Psoas muscle (tissue), 8 donors: Measurements from ENCODE around the gene DOCK2. TPM values are rescaled to one million over a fixed set of nuclear protein-coding genes. Genes with fewer than 3 reads are reported as not detected.

Source experiments
- ATAC-seq, 4 donors: fragments of 200-7000 bp; cut with Tn5 transposase; one replicate each; pipeline ENCODE4 v1.9.1; 2020; ENCODE audit warnings: moderate library complexity in 3 of 4, mild to moderate bottlenecking in 2 of 4
- DNase-seq, 2 donors: peaks; one replicate each; pipeline ENCODE4 v3.0.0-alpha.2; 2020
- H3K27ac ChIP-seq: fragments of 200-600 bp; one replicate; pipeline ENCODE4 v1.8.0; 2022
- H3K27me3 ChIP-seq, 3 donors: fragments of 200-600 bp in 1 of 3; one replicate each; pipeline versions ENCODE4 v1.6.1 to v1.8.0; 2013 to 2022; ENCODE audit warnings: low read length in 2 of 3, mild to moderate bottlenecking in 2 of 3, moderate library complexity in 1 of 3; ENCODE audit not compliant: insufficient read depth in 3 of 3
- H3K36me3 ChIP-seq, 2 donors: fragments of 200-600 bp in 1 of 2; one replicate each; pipeline versions ENCODE4 v1.6.1 to v1.8.0; 2013 to 2022; ENCODE audit warnings: low read depth in 1 of 2, mild to moderate bottlenecking in 1 of 2, moderate library complexity in 1 of 2; ENCODE audit not compliant: insufficient read depth in 1 of 2
- H3K4me1 ChIP-seq: fragments of 200-600 bp; one replicate; pipeline ENCODE4 v1.8.0; 2022
- H3K4me3 ChIP-seq: fragments of 200-600 bp; one replicate; pipeline ENCODE4 v1.8.0; 2022; ENCODE audit warnings: mild to moderate bottlenecking
- H3K9me3 ChIP-seq: fragments of 200-600 bp; one replicate; pipeline ENCODE4 v1.8.0; 2022
- CTCF ChIP-seq: fragments of 200-600 bp; IDR thresholded peaks from one replicate; pipeline ENCODE4 v1.8.0; 2022; ENCODE audit warnings: antibody characterized with exemption
- WGBS, 3 donors: extraction: QIAGEN DNeasy Blood & Tissue Kit; methylation state at CpG; one replicate each; pipeline versions ENCODE4 v1.1.6 to v1.1.7; 2013; 5-methylcytosine and 5-hydroxymethylcytosine counted together
- intact Hi-C, 2 donors: fragments of 100-400 bp; cut with DNase I; formaldehyde crosslinking; loops; one replicate each; pipeline versions ENCODE4 v1.11.0 to v1.14.2; 2022
- polyA plus RNA-seq, 3 donors: library from polyadenylated mRNA; stranded (reverse); fragments of 200-250 nt; gene quantifications; one replicate each; pipeline ENCODE4 v1.2.3, GENCODE V29; 2013
- total RNA-seq, 4 donors: library from RNA; stranded (reverse); fragmentation: NEBNext Ultra II Directional in 2 of 4; extraction: Animal tissue kit (Norgen Biotek cat#: 25700) in 2 of 4; gene quantifications; one replicate each; pipeline versions ENCODE4 v1.2.1 to v1.2.4, GENCODE V29; 2021 to 2023
- donor health status: healthy with polysubstance abuse.
- donor health status: DM: no; HTN: no; CAD: no; lungs with moderate emphysema.
- donor health status: Bipolar disorder and iron deficiency.
- donor health status: healthy.
- donor health status: DM: yes; HTN: yes; CAD: no.
- donor health status: DM: no; HTN: no; CAD: no.
- donor health status: DM: no; HTN: no; CAD: no.
- donor health status: DM: yes; HTN: yes; CAD: no.

Gene DOCK2
- total and polyA plus RNA-seq, 7 donors = 0.37 to 4.4 (median 3.5) TPM

DNA sequence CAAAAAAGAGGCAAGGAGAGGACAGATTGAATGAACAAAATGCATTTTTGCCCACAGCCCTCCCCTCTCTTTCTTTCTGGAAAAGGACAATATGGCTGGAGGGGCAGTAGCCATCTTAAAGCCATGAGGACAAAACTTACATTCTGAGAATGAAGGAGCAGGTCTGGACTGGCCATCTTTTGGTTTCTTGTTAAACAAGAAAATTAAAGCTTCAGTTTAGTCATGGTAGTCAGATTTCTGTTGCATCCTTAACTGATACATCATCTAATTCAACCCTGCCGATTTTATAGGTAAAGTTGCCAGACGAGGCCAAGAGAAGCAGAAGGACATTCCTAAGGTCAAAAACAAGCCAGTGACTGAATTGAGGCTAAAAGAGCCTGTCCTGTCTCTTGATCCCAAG is 374.7 kb downstream of the DOCK2 start:
- Histone ChIP-seq H3K4me1 (no peaks in the 10 kb centered on the region), H3K27me3 (no peaks in the 10 kb centered on the region), H3K36me3 (no peaks in the 10 kb centered on the region), H3K27ac (no peak overlapping the region), H3K9me3 (no peaks in the 10 kb centered on the region), H3K4me3 (no peak overlapping the region)
- WGBS, 3 donors = 59 to 68% (median 63%) methylated on average over 2 of the region's 2 CpGs
- TF ChIP-seq CTCF = no peak
- no peak for DNase-seq
- ATAC-seq = no peak
- intact Hi-C loops = no loop called here

GRCh38 chr5:170012622-170013021 is 375.5 kb downstream of the DOCK2 start:
- ATAC-seq = no peak
- DNase-seq = no peak
- Histone ChIP-seq H3K4me1 (no peaks in the 10 kb centered on the region), H3K4me3 (no peak overlapping the region), H3K27ac (no peak overlapping the region), H3K9me3 (no peaks in the 10 kb centered on the region), H3K27me3 (no peaks in the 10 kb centered on the region), H3K36me3 (no peaks in the 10 kb centered on the region)
- intact Hi-C loops = no loop called here
- 19 to 25% (median 22%) methylated on average over 11 of the region's 11 CpGs for WGBS, 3 donors
- TF ChIP-seq CTCF = no peak

- H3K4me3 ChIP-seq = no peak overlapping the region
- H3K27me3 ChIP-seq = no peaks in the 10 kb centered on the region
- no peaks in the 10 kb centered on the region for H3K9me3 ChIP-seq
- H3K36me3 ChIP-seq = no peaks in the 10 kb centered on the region
- no peak for DNase-seq
- ATAC-seq = no peak
- TF ChIP-seq CTCF = no peak
- no peak overlapping the region for H3K27ac ChIP-seq
- 83 to 89% (median 89%) methylated on average over 3 of the region's 3 CpGs for WGBS, 3 donors
- intact Hi-C loops = no loop called here
- no peaks in the 10 kb centered on the region for H3K4me1 ChIP-seq
These were observed 383.3 kb downstream of the DOCK2 start for GRCh38 chr5:170020423-170020822.

DNA sequence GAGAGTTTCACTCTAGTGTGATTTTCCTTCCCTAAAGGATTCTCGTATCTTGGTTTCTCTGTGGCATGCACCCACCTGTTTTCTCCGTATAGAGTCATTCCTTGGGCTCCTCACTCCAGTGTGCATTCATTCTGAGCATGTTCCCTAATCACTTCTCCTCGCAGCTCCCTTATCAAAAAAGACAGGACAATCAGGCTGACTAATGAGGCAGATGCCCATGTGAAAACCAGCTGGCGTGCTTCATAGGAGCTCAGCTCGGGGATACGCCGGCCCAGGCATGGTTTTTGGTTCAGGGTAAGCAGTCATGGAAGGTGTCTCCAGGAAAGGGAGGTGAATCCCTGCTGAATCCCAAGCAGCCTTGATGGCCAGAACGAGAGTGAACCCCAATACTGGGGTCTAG is 384.4 kb downstream of the DOCK2 start:
- H3K36me3 ChIP-seq = no peaks in the 10 kb centered on the region
- no peaks in the 10 kb centered on the region for H3K27me3 ChIP-seq
- no peak overlapping the region for H3K4me3 ChIP-seq
- intact Hi-C loops = no loop called here
- TF ChIP-seq CTCF = no peak
- no peaks in the 10 kb centered on the region for H3K4me1 ChIP-seq
- 41 to 57% (median 52%) methylated on average over 8 of the region's 8 CpGs for WGBS, 3 donors
- ATAC-seq (no peak), DNase-seq (no peak)
- H3K9me3 ChIP-seq = no peaks in the 10 kb centered on the region
- no peak overlapping the region for H3K27ac ChIP-seq

- intact Hi-C loops = no loop called here
- 81 to 84% (median 84%) methylated on average over 8 of the region's 8 CpGs for WGBS, 3 donors
- no peak overlapping the region for H3K4me3 ChIP-seq
- no peak for TF ChIP-seq CTCF
- H3K36me3 ChIP-seq = no peaks in the 10 kb centered on the region
- no peaks in the 10 kb centered on the region for H3K4me1 ChIP-seq
- DNase-seq (no peak), ATAC-seq (no peak)
- H3K27ac ChIP-seq = no peak overlapping the region
- no peaks in the 10 kb centered on the region for H3K9me3 ChIP-seq
- H3K27me3 ChIP-seq = no peaks in the 10 kb centered on the region
These were observed 388.8 kb downstream of the DOCK2 start for GRCh38 chr5:170025853-170026252.
